Loucy (cell line): ENCODE data around the gene TPCN2.

Experiments used
- H2AFZ ChIP-seq: fragments of 200-600 bp; sonication (generic); 2 replicates; pipeline ENCODE4 v1.6.0; 2016; ENCODE audit warnings: antibody characterized with exemption, mild to moderate bottlenecking, low read length, moderate library complexity
- H3F3A ChIP-seq: fragments of 200-600 bp; 2 replicates; pipeline ENCODE4 v1.6.0; 2016; ENCODE audit warnings: antibody characterized with exemption, low read depth, mild to moderate bottlenecking
- H3K27me3 ChIP-seq: fragments of 200-600 bp; sonication (generic); 2 replicates; pipeline ENCODE4 v1.6.1; 2014; ENCODE audit warnings: low read length, mild to moderate bottlenecking; ENCODE audit not compliant: insufficient read depth, poor library complexity, severe bottlenecking
- H3K36me3 ChIP-seq: fragments of 200-600 bp; sonication (generic); 2 replicates; pipeline ENCODE4 v1.6.1; 2016; ENCODE audit warnings: low read length; ENCODE audit not compliant: insufficient read depth
- H3K4me1 ChIP-seq: fragments of 200-600 bp; sonication (generic); 2 replicates; pipeline ENCODE4 v1.5.1; 2014; ENCODE audit warnings: low read length, mild to moderate bottlenecking; ENCODE audit not compliant: insufficient read depth, poor library complexity, severe bottlenecking
- H3K4me2 ChIP-seq: fragments of 200-600 bp; sonication (generic); 2 replicates; pipeline ENCODE4 v1.6.0; 2014; ENCODE audit warnings: antibody characterized with exemption, low read length, low read depth, mild to moderate bottlenecking; ENCODE audit not compliant: poor library complexity, severe bottlenecking
- H3K4me3 ChIP-seq: fragments of 200-600 bp; sonication (generic); 2 replicates; pipeline ENCODE4 v1.5.1; 2014; ENCODE audit warnings: low read length, mild to moderate bottlenecking, mixed read lengths; ENCODE audit not compliant: poor library complexity, severe bottlenecking
- H3K79me2 ChIP-seq: fragments of 200-600 bp; sonication (generic); 2 replicates; pipeline ENCODE4 v1.6.1; 2014; ENCODE audit warnings: low read length; ENCODE audit not compliant: insufficient read depth
- H3K9ac ChIP-seq: fragments of 200-600 bp; sonication (generic); 2 replicates; pipeline ENCODE4 v1.6.0; 2014; ENCODE audit warnings: mild to moderate bottlenecking, low read depth, low read length, moderate library complexity; ENCODE audit not compliant: poor library complexity, severe bottlenecking
- H3K9me2 ChIP-seq: fragments of 200-600 bp; sonication (generic); replicated peaks from 2 replicates; pipeline ENCODE4 v1.6.1; 2016; ENCODE audit warnings: low read depth, low read length, mixed read lengths
- H3K9me3 ChIP-seq: fragments of 200-600 bp; sonication (generic); 2 replicates; pipeline ENCODE4 v1.6.1; 2014; ENCODE audit warnings: mild to moderate bottlenecking, antibody characterized with exemption, low read length, low read depth; ENCODE audit not compliant: insufficient read depth
- H4K20me1 ChIP-seq: fragments of 200-600 bp; sonication (generic); 2 replicates; pipeline ENCODE4 v1.6.0; 2014; ENCODE audit warnings: antibody characterized with exemption, low read length, mild to moderate bottlenecking; ENCODE audit not compliant: insufficient read depth, poor library complexity, severe bottlenecking
- EZH2phosphoT487 ChIP-seq: fragments of 200-600 bp; IDR thresholded peaks from 2 replicates; pipeline ENCODE4 v1.6.1; 2018; ENCODE audit warnings: antibody characterized with exemption, mild to moderate bottlenecking, moderate library complexity, borderline replicate concordance
- TF ChIP-seq, protein P1 (sequence below): fragments of 200-600 bp; sonication (generic); conservative IDR thresholded peaks from 2 replicates; pipeline ENCODE4 v1.5.1; 2014; ENCODE audit warnings: mild to moderate bottlenecking, antibody characterized with exemption, low read length

TPCN2 gene

DNA sequence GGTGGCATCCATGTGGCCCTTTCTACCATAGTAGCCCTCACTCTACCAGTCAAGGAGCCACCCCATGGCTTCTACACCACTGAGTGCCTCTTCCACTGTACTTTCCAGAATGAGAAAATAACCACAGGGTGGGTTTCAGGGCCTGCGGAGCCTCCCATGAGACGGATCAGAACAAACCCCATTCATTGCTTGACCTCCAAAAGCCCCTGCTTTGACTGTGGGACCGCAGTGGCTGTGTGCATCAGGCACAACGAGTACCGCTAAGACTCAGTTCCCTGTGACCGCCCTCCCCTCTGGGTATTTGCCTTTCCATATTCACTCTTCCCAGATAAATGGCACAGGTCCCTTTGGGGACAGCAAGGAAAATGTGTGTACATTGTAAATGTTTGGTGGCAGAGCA lies 24.2 kb upstream of the TPCN2 start:
- Histone ChIP-seq H3F3A (no peaks in the 10 kb centered on the region), H3K79me2 (no peaks in the 10 kb centered on the region), H2AFZ (no peak overlapping the region), H3K9me3 (no peaks in the 10 kb centered on the region), H3K4me2 (no peak overlapping the region), H4K20me1 (no peaks in the 10 kb centered on the region), H3K36me3 (no peaks in the 10 kb centered on the region), H3K9me2 (no peaks in the 10 kb centered on the region), H3K4me1 (no peaks in the 10 kb centered on the region), H3K27me3 (no peaks in the 10 kb centered on the region), H3K9ac (no peak overlapping the region), H3K4me3 (no peak overlapping the region)
- TF ChIP-seq, protein P1, sequence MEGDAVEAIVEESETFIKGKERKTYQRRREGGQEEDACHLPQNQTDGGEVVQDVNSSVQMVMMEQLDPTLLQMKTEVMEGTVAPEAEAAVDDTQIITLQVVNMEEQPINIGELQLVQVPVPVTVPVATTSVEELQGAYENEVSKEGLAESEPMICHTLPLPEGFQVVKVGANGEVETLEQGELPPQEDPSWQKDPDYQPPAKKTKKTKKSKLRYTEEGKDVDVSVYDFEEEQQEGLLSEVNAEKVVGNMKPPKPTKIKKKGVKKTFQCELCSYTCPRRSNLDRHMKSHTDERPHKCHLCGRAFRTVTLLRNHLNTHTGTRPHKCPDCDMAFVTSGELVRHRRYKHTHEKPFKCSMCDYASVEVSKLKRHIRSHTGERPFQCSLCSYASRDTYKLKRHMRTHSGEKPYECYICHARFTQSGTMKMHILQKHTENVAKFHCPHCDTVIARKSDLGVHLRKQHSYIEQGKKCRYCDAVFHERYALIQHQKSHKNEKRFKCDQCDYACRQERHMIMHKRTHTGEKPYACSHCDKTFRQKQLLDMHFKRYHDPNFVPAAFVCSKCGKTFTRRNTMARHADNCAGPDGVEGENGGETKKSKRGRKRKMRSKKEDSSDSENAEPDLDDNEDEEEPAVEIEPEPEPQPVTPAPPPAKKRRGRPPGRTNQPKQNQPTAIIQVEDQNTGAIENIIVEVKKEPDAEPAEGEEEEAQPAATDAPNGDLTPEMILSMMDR = no peak
- TF ChIP-seq EZH2phosphoT487 = no peak

DNA sequence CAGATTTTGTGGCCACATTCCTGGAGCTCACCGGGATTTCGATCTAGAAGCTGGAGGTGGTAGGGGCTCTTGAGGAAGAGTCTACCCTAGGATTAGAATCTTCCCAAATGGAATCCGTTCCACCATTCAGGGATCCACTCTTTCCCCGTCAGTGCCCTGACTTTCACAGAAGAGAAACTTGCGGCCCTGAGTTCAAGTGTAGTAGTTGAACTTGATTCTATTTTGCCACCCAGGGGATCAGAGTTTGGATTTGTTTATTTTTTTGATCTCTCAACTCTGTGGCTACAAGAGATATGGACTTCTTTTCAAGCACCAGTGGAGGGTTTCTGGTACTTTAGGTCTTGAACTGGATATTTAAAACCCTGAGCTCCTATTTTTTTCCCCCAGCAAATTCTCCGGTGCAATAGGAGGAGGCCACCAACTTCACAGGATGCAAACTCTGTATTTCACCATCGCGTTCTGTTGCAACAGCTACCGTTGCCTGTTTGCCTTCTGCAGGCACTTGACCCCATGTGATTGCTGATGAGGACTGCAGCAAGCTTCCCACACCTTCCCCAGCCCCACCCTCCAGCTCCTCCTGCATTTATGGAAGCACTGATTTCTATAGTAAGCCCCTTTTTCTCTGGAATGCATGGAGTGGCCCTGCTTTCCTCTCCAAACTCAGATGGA lies 20.9 kb upstream of the TPCN2 start:
- no peak overlapping the region for H3K9ac ChIP-seq
- H3K4me2 ChIP-seq = no peak overlapping the region
- no peak overlapping the region for H2AFZ ChIP-seq
- H3K4me1 ChIP-seq = no peaks in the 10 kb centered on the region
- no peaks in the 10 kb centered on the region for H3K27me3 ChIP-seq
- H3K36me3 ChIP-seq = no peaks in the 10 kb centered on the region
- no peaks in the 10 kb centered on the region for H3F3A ChIP-seq
- H3K9me2 ChIP-seq = no peaks in the 10 kb centered on the region
- no peaks in the 10 kb centered on the region for H3K9me3 ChIP-seq
- H3K4me3 ChIP-seq = no peak overlapping the region
- TF ChIP-seq, protein P1 = no peak
- TF ChIP-seq EZH2phosphoT487 = no peak
- no peaks in the 10 kb centered on the region for H4K20me1 ChIP-seq
- H3K79me2 ChIP-seq = no peaks in the 10 kb centered on the region

DNA sequence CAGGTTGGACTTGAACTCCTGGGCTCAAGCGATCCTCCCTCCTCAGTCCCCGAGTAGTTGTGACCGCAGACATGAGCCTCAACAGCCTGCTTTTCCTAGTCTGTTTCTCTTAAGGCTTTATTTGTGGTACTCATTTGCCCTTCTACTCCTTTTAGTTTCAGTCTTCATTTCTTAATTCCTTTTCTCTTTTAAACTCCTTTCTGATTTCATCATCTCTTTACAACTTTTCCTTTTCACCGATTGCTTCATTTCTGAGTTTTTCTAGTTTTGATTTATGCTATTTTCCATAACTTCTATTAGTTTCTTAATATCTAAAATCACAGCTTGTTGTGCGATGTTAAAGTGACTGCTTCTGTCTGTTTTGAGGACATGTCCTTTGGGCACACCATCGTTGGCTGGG lies 18.4 kb upstream of the TPCN2 start:
- Histone ChIP-seq H3K36me3 (no peaks in the 10 kb centered on the region), H3K9ac (no peak overlapping the region), H3K4me2 (no peak overlapping the region), H3K4me1 (no peaks in the 10 kb centered on the region), H3K27me3 (no peaks in the 10 kb centered on the region), H2AFZ (no peak overlapping the region), H3K9me2 (no peaks in the 10 kb centered on the region), H3K79me2 (no peaks in the 10 kb centered on the region), H3K4me3 (no peak overlapping the region), H3K9me3 (no peaks in the 10 kb centered on the region), H3F3A (no peaks in the 10 kb centered on the region), H4K20me1 (no peaks in the 10 kb centered on the region)
- TF ChIP-seq EZH2phosphoT487 = no peak
- TF ChIP-seq, protein P1 = no peak
